ENCODE measurements around the gene CEMP1.

CEMP1 gene

DNA sequence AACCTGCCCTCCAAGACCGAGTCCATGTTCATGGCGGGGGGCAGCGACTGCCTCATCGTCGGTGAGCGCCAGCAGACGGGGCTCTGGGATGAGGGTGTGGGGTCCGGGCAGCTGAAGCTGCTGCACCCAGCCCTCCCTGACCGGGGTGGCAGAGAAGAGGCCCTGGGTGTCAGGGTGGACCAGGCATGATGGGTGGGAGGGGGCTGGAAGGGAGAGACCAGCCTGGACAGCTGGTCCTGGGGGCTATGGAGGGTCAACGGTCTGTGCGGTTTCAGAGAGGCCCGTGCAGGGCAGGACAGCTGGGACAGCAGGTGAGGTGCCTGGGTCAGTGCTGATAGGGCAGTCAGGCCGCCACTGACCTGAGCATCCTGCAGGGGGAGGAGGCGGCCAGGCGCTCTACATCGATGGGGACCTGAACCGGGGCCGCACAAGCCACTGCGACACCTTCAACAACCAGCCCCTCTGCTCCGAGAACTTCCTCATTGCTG is 30.7 kb downstream of the CEMP1 start:
- DNase-seq = no peak

DNA sequence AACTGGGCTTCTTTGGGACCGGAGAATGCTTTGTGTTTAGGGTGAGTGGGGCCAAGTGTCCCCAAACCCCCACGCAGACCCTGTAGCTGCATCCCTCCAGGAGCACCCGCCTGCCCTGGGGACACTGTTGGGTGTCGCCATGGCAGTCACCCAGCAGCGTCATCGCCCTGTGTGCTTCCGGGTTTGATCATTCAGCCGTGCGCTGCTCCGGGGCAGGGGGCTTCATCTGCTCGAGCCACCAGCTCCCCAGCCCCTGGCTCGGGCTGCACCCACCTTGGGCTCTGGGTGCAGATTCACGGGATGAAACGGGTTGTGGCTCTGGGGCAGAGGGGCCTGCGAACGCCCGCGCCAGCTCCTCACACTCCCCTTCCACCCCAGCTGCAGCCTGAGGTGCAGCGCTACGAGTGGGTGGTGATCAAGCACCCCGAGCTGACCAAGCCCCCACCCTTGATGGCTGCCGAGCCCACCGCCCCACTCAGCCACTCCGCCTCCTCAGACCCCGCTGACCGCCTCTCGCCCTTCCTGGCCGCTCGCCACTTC is 31.2 kb downstream of the CEMP1 start:
- no peak for DNase-seq

DNA sequence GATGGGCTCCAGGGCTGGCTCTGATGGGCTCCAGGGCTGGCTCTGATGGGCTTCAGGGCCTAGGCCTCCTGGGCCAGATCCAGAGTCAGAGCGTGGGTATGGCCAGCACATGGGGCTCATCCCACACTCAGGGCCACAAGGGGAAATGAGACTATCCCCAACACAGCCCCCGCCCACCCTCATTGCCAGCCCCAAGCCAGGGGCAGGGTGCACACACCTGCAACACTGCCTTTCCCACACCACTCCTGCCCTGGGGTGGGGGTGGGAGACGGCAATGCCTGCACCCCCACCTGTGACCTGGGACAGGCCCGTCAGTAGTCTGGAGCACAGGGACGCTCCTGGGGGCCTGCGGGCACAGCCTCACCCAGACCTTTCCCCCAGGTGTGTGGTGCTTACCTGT is 31.8 kb downstream of the CEMP1 start:
- DNase-seq = no peak

GRCh38 chr16:2498531-2499253 is 32.5 kb downstream of the CEMP1 start:
- no peak for DNase-seq

DNA sequence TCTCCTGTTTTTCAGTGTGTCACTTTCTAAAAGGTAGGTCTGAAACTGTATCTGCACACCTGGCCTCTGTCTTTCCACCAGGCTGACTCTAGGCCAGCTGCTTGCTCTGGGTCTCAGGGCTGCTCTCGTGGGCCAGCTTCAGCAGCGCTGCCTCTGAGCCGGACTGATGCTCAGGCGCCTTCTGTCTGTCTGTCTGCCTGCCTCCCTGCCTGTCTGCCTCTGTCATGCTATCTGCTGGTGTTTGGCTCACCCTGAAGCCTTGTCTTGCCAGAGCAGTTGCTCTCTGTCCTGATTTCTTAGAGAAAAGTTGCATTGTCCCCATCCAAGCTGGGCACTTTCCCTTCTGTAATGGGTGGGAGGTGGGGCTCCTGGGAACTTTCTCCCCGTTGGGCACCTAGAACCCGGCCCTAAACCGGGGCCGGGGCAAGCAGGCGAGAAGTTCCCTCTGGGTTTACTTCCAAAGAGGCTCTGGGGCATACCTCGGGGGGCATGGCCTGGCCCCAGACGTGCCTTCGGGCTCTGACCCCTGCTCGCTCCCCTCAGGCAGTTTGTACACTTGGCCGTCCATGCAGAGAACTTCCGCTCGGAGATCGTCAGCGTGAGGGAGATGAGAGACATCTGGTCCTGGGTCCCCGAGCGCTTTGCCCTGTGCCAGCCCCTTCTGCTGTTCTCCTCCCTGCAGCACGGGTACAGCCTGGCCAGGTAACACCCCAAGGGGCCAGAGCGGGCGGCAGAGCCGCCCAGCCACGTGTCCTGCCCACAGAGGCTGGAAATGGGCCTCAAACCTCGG is 33.3 kb downstream of the CEMP1 start:
- DNase-seq = no peak

DNA sequence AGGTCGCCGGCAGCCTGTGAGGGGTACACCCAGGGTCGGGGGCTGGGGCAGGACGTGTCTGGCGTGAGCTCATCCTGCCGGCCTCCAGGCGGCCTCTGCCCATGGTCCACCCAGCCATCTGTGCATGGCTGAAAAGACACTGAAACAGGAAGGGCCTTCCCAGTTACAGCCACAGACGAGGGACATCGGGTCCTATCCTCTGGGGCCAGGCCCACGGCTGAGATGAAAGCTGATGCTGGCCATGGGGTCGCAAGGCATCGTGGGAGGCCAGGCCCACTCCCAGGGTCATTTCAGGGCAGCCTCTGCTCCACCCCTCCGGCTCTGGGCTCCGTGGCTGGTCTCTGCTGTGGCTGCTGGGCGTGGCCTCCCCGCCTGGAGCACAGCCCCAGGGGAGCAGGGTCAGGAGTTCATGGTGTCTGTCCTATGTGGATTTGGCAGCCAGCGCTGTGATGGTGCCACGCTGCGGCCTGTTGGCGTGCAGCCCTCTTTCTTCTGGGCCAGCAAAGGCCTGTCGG is 34.0 kb downstream of the CEMP1 start:
- no peak for DNase-seq

GRCh38 chr16:2496223-2497115 is 34.7 kb downstream of the CEMP1 start:
- no peak for DNase-seq

DNA sequence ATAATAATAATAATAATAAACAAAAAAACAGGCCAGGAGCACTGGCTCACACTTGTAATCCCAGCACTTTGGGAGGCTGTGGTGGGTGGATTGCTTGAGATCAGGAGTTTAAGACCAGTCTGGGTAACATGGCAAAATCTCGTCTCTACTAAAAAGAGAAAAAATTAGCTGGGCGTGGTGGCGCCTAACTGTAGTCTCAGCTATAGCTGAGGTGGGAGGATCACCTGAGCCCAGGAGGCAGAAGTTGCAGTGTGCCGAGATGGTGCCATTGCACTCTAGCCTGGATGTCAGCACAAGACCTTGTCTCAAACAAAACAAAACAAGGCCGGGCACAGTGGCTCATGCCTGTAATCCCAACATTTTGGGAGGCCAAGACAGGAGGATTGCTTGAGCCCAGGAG is 36.2 kb downstream of the CEMP1 start:
- no peak for DNase-seq

DNA sequence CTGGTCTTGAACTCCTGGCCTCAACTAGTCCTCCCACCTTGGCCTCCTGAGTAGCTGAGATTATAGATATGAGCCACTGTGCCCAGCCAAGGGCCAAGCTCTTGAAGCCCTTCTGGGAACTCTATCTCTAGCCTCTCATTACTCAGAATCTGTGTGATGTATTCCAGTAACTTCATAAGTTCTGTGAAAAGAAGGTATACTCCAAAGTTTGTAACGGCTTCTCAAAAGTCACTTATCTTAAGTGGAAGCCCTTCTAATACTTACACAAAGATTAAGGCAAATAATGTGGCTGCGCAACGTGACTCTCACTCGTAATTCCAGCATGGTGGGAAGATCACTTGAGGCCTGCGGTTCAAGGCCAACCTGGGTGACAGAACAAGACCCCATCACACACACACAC is 36.6 kb downstream of the CEMP1 start:
- no peak for DNase-seq

DNA sequence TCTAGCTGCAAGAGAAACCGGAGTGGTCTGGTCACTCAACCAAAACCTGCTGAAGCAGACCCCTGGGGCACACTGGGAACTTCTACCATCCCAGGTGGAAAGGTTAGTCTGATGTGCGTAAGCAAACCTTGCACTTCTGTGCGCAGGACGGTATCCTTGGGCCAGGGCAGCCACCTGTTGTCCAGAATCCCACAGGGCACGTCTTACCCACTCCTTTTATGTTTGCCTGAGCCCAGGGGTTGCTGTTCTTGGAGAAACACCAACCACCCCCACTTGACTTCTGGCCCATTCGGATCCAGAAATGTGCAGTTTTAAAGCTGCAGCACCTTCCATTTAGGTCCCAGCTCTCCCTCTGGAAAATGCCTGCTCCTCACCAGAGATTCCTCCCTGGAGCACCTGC is 37.6 kb downstream of the CEMP1 start:
- DNase-seq = no peak

DNA sequence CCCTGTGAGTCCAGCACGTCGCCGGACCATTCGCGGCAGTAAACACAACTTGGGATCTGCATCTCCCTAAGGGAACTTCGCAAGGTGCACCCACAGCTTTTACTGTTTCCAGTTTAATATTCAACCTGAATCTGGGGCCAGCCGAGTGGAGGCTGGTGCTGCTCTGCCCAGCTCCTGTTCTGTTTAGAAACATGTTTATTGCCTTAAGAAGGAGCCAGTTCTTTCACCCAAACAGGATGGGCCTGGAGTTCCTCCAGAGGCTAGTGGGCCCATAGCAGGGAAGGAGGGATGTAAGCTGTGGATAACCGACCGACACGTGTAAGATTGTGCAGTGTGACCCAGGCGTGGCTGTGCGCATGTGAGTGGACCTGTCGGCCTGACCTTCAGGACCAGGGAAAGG is 38.9 kb downstream of the CEMP1 start:
- no peak for DNase-seq

DNA sequence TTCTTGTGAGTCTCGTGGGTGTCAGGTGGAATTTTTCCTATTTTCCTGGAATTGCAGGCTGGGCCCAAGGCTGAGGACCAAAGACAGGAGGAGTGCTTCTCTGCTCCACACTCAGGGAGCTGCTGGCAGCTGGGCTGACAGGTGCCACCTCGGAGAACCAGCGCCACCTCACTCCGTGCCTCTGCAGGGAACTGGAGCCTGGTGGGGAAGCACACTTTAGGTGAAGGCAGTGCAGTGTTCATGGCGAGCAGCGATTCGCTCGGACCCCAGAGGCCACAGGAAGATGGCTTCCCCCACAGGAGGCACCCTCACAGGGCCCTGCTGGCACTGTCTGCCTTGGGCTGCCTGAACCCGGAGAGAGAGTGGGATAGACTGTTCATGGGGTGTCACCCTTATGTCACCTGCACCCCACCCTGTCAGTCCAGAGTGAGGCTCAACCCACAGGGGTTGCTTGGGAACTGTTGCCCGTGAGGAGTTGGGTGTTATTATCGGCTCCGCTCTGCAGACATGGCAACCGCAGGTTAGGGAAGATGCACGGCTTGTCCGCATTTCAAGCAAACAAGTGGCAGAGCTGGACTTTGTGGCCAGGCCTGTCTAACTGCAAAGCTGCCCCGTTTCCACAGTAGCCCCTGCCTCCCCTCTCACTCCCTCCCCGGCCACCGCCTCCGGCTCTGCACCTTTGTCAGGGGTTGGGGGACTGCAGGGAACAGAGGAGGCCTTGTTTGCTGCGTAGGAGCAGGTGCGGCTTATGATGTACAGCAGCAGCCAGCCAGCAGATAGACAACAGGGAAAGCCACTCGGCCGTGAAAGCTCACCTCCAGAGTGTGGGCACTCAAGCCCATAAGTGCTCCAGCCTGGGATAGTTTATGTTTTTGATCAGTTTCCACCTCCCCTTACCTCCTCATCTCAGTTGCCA is 40.8 kb downstream of the CEMP1 start:
- DNase-seq = no peak

GRCh38 chr16:2489581-2489980 is 41.6 kb downstream of the CEMP1 start:
- no peak for DNase-seq

DNA sequence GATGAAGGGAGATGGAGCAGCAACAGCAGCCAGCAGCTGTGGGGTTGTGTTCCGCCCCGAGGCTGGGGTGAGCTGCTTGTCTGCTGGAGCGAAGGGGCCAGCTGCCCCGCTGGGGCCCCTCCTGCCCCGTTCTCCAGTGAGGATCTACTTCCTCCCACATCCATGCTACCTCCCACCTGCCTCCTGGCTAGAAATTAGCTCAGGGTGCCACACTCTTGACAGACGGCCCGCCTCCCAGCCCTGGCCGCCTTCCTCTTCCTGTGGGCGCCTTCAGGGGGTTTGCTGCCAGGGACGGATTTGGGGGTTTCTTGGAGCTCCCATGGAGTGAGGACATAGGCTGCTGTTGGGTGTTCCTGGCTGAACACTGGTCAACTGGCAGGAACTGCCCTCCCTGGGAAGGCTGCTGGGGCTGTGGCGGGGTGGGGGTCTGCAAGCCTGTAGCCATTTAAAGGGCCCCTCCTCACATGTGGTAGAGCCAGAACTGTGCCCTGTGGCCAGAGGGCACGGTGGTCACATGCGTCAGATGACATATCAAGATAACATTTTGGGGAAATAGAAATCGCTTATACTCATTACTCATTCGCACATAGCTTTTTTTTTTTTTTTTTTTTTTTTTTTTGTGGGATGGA is 43.2 kb downstream of the CEMP1 start:
- no peak for DNase-seq

GRCh38 chr16:2487517-2487842 is 43.7 kb downstream of the CEMP1 start:
- no peak for DNase-seq

DNA sequence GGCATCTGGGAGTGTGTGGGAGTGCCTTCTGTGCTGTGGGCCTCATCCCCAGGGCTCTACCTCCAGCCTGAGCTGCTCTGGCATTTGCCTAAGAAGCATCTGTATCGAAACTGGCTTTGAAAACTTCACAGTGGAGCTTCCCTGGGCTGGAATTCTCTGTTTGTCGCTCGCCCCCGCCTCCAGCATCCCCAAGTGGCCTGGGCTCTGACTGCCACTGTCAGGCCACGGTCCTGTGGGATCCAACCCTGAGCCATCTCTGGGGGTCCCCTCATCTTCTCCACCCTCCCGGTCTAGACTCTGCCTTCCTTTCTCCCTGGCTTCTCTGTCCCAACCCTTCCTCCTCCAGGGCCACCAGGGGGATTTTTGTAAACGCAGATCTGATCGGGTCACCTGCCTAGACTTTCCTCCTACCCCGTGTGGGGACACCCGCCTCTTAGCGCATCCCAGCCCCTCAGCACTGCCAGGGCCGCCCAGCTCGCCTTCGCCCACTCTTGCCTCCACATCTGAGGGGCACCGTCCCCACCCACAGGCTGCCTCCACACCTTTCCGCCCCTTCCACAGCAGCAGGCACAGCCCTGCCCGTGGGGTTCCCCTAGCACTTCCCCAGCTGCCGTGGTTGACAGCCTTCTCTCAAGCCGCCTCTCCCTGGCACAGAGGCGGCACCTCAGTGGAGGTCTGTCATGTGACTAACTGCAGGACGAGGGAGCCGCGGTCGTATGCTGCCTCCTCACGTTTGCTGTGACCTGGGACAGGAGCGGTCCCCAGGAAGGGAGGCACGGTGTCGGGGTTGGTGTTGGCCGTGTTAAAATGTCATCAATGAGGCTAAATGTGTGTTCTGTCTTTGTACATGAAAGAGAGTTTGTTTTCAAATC is 44.3 kb downstream of the CEMP1 start:
- DNase-seq = peak; percentile 85

GRCh38 chr16:2485811-2486507 is 45.2 kb downstream of the CEMP1 start:
- DNase-seq = no peak

DNA sequence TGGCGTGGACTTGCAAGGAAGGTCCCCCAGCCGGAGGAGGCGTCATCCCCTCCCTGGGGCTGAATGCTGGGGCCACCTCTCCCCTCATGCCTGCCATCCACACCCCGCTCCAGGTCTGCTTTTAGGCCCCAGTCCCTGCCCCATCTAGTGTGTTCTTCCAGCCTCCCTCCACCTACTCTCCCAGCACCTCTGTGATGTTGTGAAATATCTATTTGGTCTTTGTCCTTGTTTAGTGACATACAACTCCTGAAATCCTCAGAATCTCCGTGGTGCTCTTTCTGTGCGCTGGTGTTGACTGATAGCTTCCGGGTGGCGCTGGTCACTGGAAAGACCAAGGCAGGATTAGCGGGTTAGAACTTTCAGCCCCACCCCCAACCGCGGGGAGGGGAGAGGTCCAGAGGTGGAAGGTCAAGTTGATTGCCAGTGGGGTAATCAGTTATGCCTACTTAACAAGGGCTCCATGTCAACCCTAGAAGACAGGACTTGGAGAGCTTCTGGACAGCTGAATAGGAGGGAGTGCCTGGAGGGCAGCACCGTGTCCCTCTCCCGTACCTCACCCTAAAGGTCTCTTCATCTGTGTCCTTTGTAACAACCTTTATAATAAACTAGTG is 46.2 kb downstream of the CEMP1 start:
- no peak for DNase-seq

Measured in CD4-positive, alpha-beta T cell treated with Interleukin-4 for 4 hours (primary cell).